Kidney (tissue), 14 donors: ENCODE measurements around the gene WBP2NL. TPM values are rescaled to one million over a fixed set of nuclear protein-coding genes. Genes with fewer than 3 reads are reported as not detected.

Source experiments
- DNase-seq, 5 donors: peaks; one replicate each; pipeline ENCODE4 v3.0.0-alpha.2; 2013 to 2020
- FAIRE-seq: peaks from 2 replicates; lab custom pipeline; 2012; peaks lifted over from hg19 to GRCh38; lab: Jason Lieb, UNC
- H3K27ac ChIP-seq, 2 donors: one replicate each; pipeline ENCODE4 v1.7.0; 2013; ENCODE audit warnings: low read depth in 2 of 2, low read length in 2 of 2, inconsistent platforms in 1 of 2
- H3K27me3 ChIP-seq: one replicate; pipeline ENCODE4 v1.7.1; 2013; ENCODE audit warnings: low read length, inconsistent platforms; ENCODE audit not compliant: control insufficient read depth, insufficient read depth
- H3K36me3 ChIP-seq, 3 donors: one replicate each; pipeline versions ENCODE4 v1.7.0 to v1.7.1; 2013; ENCODE audit warnings: low read length in 3 of 3, control low read depth in 1 of 3, inconsistent platforms in 1 of 3; ENCODE audit not compliant: insufficient read depth in 3 of 3, control insufficient read depth in 2 of 3
- H3K4me1 ChIP-seq, 3 donors: one replicate each; pipeline versions ENCODE4 v1.7.0 to v1.7.1; 2013; ENCODE audit warnings: low read length in 3 of 3, inconsistent platforms in 1 of 3, low read depth in 1 of 3; ENCODE audit not compliant: control insufficient read depth in 2 of 3, insufficient read depth in 2 of 3
- H3K4me3 ChIP-seq, 3 donors: one replicate each; pipeline versions ENCODE4 v1.7.0 to v1.8.1; 2013; ENCODE audit warnings: low read length in 3 of 3, control low read depth in 1 of 3, inconsistent platforms in 1 of 3
- H3K9ac ChIP-seq, 3 donors: one replicate each; pipeline versions ENCODE4 v1.7.0 to v1.7.1; 2013; ENCODE audit warnings: low read length in 3 of 3, control low read depth in 1 of 3, inconsistent platforms in 1 of 3
- H3K9me3 ChIP-seq, 3 donors: one replicate each; pipeline versions ENCODE4 v1.7.0 to v1.7.1; 2013; ENCODE audit warnings: low read length in 3 of 3, control low read depth in 1 of 3, inconsistent platforms in 1 of 3; ENCODE audit not compliant: control insufficient read depth in 2 of 3, insufficient read depth in 1 of 3
- CTCF ChIP-seq: IDR thresholded peaks from 3 replicates; pipeline ENCODE4 v1.5.1; 2012; ENCODE audit warnings: mild to moderate bottlenecking, moderate library complexity, borderline replicate concordance; ENCODE audit not compliant: insufficient read depth; ENCODE audit errors: extremely low read depth
- intact Hi-C: fragments of 100-400 bp; cut with DNase I; formaldehyde crosslinking; loops from one replicate; pipeline ENCODE4 v1.11.1; 2022
- polyA plus RNA-seq: library from polyadenylated mRNA; stranded (reverse); fragments of 350-450 nt; fragmentation: Illumina TruSeq; extraction: RNeasy Lipid Tissue Mini Kit (QIAGEN cat#74804); gene quantifications from one replicate; pipeline ENCODE4 v1.2.3, GENCODE V29; 2014; ENCODE audit warnings: low read depth, low replicate concordance; ENCODE audit not compliant: insufficient read depth
- total RNA-seq: library from RNA; stranded (reverse); fragmentation: NEBNext Ultra II Directional; extraction: Animal tissue kit (Norgen Biotek cat#: 25700); gene quantifications from one replicate; pipeline ENCODE4 v1.2.1, GENCODE V29; 2021
- donor health status: control.
- donor health status: control.
- donor health status: control.
- donor health status: control.
- donor health status: control.
- donor health status: DM: yes; HTN: yes; CAD: no.
- donor health status: Normal renal cell carcinoma (clear cell type).

Gene WBP2NL
- total and polyA plus RNA-seq, 2 donors from 2014 or later = 0.84 to 2.5 TPM

DNA sequence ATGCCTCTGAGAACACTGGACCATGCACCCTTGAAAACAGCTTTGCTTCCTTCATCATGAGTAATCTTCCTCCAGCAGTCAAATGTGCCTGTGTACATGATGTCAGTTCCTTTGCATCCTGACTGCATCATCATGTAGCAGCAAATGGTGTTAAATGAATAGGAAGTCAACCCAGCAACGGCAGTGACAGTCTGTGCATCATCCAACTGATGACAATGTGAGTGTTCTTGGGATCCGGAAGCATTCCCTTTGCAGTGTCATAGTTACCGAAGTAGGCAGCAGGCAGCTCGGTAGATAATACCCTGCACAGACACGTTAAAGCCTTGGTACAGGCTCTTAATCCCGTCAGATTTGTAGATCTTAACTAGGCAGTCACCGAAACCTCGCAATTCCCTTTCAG lies 2.5 kb downstream of the WBP2NL start:
- FAIRE-seq = no peak
- no peaks in the 10 kb centered on the region for H3K4me1 ChIP-seq
- intact Hi-C loops = no loop called here

GRCh38 chr22:42001706-42002105 lies 3.1 kb downstream of the WBP2NL start:
- peaks cover 0 to 7% (median 0%) of the 10 kb centered on the region in 3 donors for H3K9me3 ChIP-seq
- no peak for FAIRE-seq
- no peak overlapping the region for H3K9ac ChIP-seq
- H3K27me3 ChIP-seq = no peaks in the 10 kb centered on the region
- no peak overlapping the region for H3K4me3 ChIP-seq
- intact Hi-C loops = no loop called here
- no peaks in the 10 kb centered on the region for H3K4me1 ChIP-seq
- H3K27ac ChIP-seq = no peak overlapping the region
- no peak for DNase-seq
- TF ChIP-seq CTCF = no peak
- no peaks in the 10 kb centered on the region for H3K36me3 ChIP-seq

More for the DNA sequence above, 2.5 kb downstream of the WBP2NL start:
- H3K36me3 ChIP-seq = no peaks in the 10 kb centered on the region
- no peak overlapping the region for H3K27ac ChIP-seq
- H3K9ac ChIP-seq = no peak overlapping the region
- no peaks in the 10 kb centered on the region for H3K27me3 ChIP-seq
- peaks cover 0 to 7% (median 0%) of the 10 kb centered on the region in 3 donors for H3K9me3 ChIP-seq
- no peak for TF ChIP-seq CTCF
- H3K4me3 ChIP-seq = no peak overlapping the region
- no peak for DNase-seq

DNA sequence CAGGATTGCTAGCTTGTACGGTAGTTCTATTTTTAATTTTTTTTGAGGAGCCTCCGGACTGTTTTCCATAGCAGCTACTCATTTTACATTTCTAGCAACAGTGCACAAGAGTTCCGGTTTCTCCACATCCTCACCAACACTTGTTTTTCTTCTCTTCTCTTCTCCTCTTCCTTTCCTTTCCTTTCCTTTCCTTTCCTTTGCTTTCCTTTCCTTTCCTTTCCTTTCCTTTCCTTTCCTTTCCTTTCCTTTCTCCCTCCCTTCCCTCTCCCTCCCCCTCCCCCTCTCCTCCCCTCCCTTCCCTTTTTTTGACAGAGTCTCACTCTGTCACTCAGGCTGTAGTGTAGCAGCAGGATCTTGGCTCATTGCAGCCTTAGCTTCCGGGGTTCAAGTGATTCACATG lies 9.3 kb downstream of the WBP2NL start:
- FAIRE-seq (no peak), DNase-seq (no peak)
- Histone ChIP-seq H3K27me3 (no peaks in the 10 kb centered on the region), H3K36me3 (no peaks in the 10 kb centered on the region), H3K4me3 (no peak overlapping the region), H3K9ac (no peak overlapping the region), H3K9me3 (peaks cover 0 to 18% (median 4%) of the 10 kb centered on the region in 3 donors), H3K27ac (no peak overlapping the region), H3K4me1 (no peaks in the 10 kb centered on the region)
- intact Hi-C loops = no loop called here
- TF ChIP-seq CTCF = no peak

DNA sequence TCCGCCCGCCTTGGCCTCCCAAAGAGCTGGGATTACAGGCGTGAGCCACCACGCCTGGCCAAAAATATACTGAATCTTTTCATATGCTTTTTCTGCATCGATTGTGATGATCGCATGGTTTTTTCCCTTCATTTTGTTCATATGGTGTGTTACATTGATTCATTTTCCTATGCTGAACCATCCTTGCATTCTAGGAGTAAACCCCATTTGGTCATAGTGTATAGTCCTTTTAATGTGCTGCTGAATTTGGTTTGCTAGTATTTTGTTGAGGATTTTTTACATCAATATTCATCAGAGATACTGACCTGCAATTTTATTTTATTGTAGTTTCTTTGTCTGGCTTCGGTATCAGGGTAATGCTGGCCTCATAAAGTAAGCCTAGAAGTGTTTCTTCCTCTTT lies 12.2 kb downstream of the WBP2NL start:
- H3K36me3 ChIP-seq = no peaks in the 10 kb centered on the region
- H3K27me3 ChIP-seq = no peaks in the 10 kb centered on the region
- intact Hi-C loops = no loop called here
- no peaks in the 10 kb centered on the region for H3K4me1 ChIP-seq
- DNase-seq (no peak), FAIRE-seq (no peak)
- peaks cover 0 to 12% (median 4%) of the 10 kb centered on the region in 3 donors for H3K9me3 ChIP-seq
- H3K9ac ChIP-seq = no peak overlapping the region
- H3K4me3 ChIP-seq = no peak overlapping the region
- TF ChIP-seq CTCF = no peak
- no peak overlapping the region for H3K27ac ChIP-seq
